NCI-H2227 treated with DMSO at 0.1 percent for 48 hours (cell line): Measurements from ENCODE around the gene PAX5.

Experiments
- DNase-seq: peaks from one replicate; lab custom pipeline; 2025; lab: John Stamatoyannopoulos, UW

The PAX5 gene

DNA sequence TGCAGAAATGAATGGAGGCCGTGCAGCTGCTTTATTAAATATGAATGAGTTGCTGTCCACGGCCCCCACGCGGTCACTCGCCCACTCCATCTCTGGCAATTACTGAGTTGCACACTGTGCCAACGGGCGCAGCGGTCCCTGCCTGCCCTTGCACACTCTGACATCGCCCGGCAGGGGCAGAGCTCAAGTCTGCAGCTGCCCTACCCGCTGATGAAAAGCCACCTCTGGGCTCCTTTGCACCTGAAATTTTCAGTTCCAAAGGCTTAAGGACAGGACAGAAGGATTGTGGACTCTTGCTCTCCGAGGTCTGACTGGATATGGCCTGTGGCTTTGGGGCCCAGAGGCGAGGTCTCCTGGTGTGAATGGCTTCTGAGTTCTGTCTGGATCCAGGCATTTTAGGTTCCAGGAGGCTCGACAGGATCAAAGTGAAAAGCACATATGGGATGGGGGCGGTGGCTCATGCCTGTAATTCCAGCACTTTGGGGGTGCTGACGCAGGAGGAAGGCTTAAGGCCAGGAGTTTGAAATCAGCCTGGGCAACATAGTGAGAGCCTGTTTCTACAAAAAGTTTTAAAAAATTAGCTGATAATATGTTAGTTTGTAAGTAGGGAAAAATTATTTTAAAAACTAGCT, 201.8 kb downstream of the PAX5 start:
- no peak for DNase-seq

DNA sequence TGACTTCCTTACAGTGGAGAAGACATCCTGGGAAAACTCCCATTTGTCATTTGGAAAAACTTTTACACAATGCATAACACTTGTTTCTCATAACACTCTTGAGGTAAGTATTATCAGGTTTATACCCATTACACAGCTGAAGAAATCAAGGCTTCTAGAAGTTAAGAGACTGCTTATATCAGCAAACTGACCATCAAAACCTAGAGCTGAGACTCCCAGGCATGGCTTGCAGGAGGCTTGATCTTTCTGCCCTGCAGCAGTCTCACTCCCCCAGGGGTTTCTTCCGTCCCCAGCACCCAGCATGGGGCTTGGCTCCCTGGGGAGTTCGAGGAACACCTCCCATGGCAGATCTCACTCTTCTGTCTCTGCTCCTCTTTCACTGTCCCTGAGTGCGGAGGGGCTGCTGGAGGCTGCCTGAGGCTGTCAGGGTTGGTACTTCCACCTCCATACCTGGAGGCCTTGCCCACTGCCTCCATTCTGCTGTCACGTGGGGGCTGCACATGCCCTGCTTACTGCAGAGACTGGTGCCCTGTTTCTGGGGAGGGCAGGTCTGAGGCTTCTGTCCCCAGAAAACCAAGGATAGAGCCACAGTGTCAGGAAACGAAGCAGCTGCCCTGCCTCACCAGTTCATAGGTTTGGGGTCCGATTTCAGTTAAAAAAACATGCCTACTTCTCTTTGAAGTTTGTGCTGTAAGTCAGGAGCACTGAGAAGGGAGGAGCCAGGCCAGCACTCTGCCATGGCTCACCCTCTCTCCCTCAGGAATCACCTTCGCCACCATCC, 202.5 kb downstream of the PAX5 start:
- no peak for DNase-seq

DNA sequence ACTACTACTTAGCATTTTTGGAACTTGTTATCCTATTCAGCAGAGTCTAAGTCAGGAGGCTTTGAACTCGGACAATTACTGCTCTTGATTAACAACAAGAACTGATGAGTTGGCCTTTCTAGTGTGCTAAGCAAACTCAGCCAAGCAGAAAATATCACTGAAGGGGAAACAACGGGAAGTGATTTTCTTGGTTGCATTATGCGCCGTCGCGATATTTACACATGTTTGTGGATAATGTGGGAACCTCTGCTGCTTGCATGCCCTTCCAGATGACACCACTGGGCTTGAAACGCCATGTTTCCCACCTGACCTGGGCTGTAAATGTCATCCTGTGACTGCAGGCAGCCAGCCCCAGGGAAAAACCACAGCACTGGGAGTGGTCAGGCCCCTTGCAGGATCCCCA, 205.5 kb downstream of the PAX5 start:
- DNase-seq: no peak

GRCh38 chr9:36827593-36827992, 206.5 kb downstream of the PAX5 start:
- no peak for DNase-seq

DNA sequence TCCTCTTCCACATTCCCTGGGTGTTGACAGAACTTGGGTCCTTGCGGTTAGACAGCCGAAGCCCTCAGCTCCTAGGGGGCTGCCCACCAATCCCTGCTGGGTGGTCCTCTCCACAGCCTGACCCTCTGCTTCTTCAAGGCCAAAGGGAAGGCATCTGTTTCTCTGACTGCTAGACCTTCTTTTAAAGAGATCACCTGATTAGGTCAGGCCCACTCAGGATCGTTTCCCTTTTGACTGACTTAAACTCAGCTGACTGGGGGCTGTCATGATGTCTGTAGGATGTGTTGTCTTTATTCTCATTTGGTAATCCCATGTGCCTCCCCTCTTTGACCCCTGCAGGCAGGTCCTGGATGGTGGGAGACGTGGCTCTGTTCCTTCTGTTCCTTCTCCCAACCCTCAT, 207.5 kb downstream of the PAX5 start:
- DNase-seq: no peak

DNA sequence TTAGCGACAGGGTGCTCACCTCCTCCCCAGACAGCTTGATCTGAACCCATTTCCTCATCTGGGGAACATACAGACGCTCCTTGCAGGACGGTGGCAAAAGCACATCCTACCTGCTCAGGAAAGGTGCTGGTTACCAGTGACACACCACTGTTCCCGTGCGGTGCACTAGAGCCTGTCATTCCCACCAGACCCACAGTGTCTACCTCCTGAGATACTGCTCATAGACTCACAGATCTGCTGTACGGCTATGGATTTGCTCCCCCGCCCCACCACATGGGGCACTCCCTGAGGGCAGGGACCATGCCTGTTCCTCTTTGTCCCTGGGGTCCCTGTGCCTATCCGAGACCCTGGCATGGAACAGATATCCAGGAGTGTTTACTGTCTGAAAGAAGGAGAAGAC, 208.9 kb downstream of the PAX5 start:
- no peak for DNase-seq

- DNase-seq: no peak
Observed at GRCh38 chr9:36823934-36824333, 210.1 kb downstream of the PAX5 start.

DNA sequence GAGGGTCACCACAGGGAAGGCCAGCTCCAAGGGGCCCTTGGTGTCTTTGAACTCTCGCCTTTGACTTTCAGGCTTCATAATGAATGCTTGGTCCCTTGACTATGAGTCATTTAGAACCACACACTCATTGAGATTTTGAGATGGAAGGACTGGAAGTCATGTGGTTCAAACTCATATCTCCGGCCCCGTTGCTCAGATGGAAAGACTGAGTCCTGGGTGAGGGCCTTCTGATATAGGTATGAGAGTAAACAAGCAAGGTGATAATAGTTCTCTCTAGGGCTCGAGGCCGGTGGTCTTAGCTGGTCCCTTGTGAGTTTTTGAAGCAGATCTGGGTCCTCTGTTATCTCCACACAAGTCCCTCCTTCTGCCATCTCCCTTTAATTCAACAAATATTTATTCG, 210.6 kb downstream of the PAX5 start:
- DNase-seq: no peak

DNA sequence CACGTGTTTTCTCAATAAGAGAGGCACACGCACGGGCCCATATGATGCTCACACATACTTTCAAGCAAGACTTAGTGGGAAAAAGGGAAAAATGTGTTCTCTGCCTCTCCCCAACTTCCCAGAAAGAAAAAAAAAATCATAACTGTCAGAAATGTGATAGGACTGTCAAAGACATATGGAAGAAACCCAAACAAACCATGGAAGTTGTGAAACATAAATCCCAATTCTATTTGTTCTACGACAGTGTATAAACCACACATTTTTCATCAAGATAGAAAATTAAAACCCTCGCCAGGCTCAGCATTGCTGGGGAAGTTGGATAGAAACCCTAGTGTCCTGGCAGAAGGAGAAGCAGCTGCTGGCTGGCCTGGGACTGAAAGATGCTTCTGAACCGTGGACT, 211.9 kb downstream of the PAX5 start:
- DNase-seq: no peak

DNA sequence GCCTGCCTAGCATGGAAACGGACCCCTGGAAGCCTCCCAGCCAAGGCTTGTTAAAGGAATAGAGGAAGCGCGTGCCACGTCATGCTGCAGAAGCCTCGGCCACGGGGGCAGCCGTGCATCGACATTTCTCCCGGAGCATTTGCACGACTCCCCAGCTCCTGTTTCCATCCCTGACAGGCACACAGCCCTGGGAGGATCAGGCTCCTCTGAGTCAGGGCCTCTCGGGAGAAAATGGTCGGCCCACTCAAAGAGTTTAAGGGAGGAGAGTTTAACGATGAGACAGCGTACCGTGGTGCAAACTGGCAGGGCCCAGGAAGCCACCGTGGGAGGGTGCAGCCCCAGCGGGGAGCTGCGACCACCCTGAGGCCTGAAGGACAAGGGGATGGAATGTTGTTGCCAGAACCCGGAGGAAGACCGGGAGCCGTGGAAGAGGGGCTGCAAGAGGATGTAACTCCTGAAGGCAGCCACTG, 213.6 kb downstream of the PAX5 start:
- no peak for DNase-seq

GRCh38 chr9:36818965-36819870, 214.8 kb downstream of the PAX5 start:
- peak; percentile 28 for DNase-seq

DNA sequence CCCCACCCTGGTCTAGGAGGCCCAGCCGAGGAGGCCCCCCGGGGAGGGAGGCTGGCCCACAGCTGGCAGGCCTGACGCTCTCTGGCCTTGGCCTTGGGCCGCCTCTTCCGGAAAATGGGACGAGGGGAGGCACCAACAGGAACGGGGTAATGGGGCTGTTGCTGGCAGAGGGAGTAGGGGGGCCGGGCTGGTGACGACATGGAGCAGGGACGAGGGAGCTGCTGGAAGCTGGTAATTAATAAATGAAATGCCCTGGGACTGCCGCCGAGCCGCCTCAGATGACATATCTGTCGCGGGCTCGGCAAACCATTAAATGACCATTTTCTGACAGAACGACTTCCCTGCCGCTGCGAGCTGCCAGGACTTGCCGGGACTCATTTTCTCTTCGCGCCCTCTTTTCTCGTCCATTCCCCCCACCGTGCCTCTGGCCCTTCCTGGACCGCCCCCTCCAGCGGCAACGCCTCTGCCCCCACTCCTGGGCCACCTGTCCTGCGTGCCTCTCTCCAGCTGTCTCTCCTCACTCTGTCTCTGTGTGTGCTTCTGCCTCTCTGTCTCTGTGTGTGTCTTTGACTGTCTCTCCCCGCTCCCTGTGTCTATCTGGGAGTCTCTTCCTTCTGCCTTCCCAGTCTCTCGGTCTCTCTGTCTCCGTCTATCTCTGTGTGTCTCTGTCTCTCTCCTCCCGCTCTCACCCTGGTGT, 215.7 kb downstream of the PAX5 start:
- no peak for DNase-seq

DNA sequence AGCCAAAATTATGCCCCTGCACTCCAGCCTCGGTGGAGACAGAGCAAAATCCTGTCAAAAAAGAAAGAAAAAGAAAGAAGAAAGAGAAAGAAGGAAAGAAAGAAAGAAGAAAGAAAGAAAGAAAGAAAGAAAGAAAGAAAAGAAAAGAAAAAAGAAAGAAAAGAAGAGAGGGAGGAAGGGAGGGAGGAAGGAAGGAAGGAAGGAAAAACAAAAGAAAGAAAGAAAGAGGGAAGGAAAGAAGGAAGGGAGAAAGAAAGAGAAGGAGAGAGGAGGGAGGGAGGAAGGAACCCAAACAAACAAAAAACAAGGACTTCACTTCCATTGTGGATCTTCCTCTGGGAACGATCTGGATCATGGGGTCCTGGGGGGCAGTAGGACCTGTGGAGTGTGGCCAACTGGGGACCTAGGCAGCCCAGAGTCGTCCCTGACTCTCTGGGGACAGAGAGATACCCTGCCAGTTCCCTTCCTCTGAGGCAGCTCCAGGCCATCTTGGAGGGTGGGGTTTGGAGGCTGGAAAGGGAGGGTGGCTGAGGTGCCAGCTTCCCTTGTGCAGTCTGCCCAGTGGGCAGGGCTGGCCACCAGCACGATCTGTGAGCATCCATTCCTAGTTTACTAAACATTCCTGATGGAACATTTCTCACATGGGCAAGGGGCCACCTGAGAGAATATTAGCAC, 216.8 kb downstream of the PAX5 start:
- DNase-seq: no peak

- no peak for DNase-seq
Observed at GRCh38 chr9:36816371-36816770, 217.7 kb downstream of the PAX5 start.

GRCh38 chr9:36815566-36816348, 218.3 kb downstream of the PAX5 start:
- DNase-seq: no peak

- DNase-seq: no peak
Observed at GRCh38 chr9:36815023-36815422, 219.0 kb downstream of the PAX5 start.

DNA sequence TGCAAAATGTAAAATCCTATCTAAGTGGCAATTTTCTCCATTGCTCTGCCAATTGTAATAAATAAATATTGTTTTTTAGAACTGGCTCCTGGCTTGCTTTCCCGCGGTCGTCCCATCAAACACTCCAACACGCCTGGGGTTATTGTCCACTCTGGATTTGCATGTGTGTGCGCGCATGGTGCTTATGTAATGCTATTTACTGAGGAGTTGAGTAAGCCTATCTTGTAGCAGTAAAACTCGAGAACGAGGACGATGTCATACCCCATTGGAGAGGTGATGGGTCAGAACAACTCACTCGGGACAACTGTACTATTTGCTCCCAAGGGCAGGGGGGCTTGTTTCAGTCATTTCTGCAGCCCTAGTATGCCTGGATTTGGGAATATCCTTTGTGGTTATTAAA, 220.9 kb downstream of the PAX5 start:
- DNase-seq: no peak

DNA sequence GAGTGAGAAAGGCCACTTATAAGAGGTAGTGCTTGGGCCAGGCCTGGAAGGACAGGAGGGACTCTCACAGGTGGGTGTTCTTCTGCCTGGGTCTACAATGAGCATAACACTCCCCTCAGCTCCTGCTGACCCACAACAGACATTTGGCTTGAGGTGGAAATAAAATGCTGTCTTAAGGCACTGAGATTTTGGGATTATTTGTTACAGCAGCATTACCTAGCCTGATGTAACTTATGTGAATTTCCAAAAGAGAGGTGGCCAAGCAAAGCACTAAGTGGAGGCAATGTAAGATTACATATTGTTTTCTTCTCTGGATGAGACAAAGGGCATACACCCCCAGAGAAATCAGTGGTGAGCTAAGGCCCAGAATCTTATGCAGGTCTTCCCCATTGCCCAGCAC, 221.5 kb downstream of the PAX5 start:
- DNase-seq: no peak

DNA sequence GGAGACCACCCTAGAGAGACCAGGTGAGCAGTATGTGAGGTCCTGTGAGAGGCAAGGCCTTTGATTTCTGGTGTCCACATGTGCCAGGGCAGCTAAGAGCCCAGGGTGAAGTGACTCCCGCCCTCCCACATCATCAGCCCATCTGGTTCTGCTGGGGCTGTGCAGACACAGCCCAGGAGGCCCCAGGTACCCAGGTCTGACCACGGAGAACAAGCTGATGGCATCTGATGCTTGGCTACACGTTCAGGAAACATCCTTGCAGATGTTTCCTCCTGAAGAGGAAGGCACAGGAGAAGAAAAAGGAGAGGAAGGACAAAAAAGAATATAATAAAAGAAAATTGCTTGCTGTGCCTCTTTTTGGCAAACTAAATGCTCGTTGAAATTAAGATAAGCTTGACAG, 225.8 kb downstream of the PAX5 start:
- DNase-seq: no peak

GRCh38 chr9:36803961-36804360, 230.1 kb downstream of the PAX5 start:
- no peak for DNase-seq
